GM12872 (cell line): ENCODE measurements around the gene ARHGEF28.
A peak's percentile ranks its signal among the peaks of the same experiment; 100 is the strongest.

Experiments
- CTCF ChIP-seq: IDR thresholded peaks from 3 replicates; pipeline ENCODE4 v1.5.1; 2011; ENCODE audit warnings: low read depth, mild to moderate bottlenecking, low read length, moderate library complexity; ENCODE audit not compliant: insufficient read depth

Gene ARHGEF28

GRCh38 chr5:73902327-73903051 lies 276.5 kb downstream of the ARHGEF28 start:
- TF ChIP-seq CTCF = peak; percentile 58; the same call in 2 of the 3 replicates

GRCh38 chr5:73903169-73903568 lies 277.2 kb downstream of the ARHGEF28 start:
- no peak for TF ChIP-seq CTCF

GRCh38 chr5:73906277-73906676 lies 280.3 kb downstream of the ARHGEF28 start:
- no peak for TF ChIP-seq CTCF

GRCh38 chr5:73907164-73907563 lies 281.2 kb downstream of the ARHGEF28 start:
- TF ChIP-seq CTCF = no peak

- no peak for TF ChIP-seq CTCF
Observed at GRCh38 chr5:73908395-73908794, 282.4 kb downstream of the ARHGEF28 start.

- no peak for TF ChIP-seq CTCF
Observed at GRCh38 chr5:73908846-73909245, 282.9 kb downstream of the ARHGEF28 start.

- no peak for TF ChIP-seq CTCF
Observed at GRCh38 chr5:73909474-73909873, 283.5 kb downstream of the ARHGEF28 start.
